ENCODE data around the gene FAM187B.
"Not testable (repeated sequence)": the region's sequence is repeated elsewhere in the genome, so short reads cannot be mapped to it uniquely, and the experiment has no call there.

The FAM187B gene

DNA sequence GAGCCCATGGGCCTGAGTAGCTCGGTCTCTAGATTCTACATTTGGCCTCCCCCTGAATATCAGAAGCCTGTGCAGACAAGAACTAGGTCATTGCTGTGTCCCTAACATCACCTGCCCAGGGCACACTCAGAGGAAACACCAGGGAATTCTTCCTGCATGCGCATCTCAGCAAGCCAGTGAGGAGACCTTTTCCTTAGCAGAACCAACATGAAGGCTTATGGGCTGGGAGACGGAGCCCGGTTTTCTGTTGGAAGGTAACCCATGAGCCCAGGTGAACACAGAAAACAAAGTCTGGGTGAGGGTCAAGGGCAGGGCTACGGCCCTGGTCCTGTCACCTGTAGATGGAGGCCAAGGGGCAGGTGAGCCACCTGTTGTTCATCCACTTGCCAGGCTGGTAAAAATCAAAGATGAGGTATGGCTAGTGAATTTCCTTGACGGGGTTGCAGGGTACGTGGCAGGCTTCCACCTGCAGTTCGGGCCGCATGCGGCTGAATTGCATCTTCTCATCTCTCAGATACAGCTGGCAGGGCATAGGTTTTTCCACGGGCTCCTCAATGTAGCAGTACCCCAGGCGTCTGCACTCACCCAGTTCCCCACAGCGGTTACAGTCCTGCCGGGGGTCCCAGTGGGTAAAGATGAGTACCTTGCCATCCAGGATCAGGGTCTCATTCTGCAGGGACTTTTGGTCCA is 3.6 kb upstream of the FAM187B start:
- no peak for DNase-seq

DNA sequence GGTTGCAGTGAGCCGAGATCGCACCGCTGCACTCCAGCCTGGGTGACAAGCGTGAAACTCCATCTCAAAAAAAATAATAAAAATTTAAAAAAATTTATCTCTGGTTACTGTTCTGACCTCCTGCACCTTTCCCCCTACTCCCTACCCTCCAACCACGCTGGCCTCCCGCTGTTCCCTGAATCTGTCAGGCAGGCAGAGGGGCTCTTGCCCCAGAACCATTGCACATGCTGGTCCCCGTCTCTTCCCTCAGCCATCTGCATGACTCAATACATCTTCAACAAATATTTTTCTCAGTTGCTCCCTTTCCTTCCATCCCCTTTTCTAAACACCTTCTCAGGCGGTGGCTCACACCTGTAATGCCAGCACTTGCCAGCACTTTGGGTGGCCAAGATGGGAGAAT is 1.1 kb upstream of the FAM187B start:
- DNase-seq: no peak

DNA sequence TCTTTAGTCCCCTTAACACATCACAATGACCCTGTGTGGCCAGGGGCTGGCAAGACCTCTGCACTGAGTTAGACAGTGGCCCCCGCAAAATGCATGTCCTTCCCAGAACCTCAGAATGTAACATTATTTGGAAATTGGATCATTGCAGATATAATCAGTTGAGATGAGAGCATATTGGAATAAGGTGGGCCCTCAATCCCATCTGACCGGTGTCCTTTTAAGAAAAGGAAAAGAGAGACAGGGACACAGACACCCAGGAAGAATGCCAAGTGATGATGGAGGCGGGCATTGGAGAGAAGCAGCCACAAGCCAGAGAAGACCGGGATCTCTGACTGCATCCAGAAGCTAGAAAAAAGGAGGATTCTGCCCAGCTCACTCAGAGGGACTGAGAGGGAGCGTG is 1.8 kb downstream of the FAM187B start:
- no peak for DNase-seq

DNA sequence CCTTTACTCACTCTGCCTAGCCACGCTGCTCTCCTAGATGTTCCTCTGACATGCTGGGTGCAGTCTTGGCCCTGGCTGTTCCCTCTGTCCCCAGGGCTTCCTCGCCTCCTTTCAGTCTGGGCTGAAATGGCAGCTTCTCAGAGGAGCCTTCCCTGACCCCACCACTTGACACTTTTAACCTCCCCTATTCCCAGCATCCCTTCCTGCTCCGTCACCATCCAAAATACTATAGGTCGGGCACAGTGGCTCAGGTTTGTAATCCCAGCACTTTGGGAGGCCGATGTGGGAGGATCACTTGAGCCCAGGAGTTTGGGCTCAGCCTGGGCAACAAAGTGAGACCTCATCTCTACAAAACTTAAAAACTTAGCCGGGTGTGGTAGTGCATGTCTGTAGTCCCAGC is 2.6 kb downstream of the FAM187B start:
- DNase-seq: no peak

DNA sequence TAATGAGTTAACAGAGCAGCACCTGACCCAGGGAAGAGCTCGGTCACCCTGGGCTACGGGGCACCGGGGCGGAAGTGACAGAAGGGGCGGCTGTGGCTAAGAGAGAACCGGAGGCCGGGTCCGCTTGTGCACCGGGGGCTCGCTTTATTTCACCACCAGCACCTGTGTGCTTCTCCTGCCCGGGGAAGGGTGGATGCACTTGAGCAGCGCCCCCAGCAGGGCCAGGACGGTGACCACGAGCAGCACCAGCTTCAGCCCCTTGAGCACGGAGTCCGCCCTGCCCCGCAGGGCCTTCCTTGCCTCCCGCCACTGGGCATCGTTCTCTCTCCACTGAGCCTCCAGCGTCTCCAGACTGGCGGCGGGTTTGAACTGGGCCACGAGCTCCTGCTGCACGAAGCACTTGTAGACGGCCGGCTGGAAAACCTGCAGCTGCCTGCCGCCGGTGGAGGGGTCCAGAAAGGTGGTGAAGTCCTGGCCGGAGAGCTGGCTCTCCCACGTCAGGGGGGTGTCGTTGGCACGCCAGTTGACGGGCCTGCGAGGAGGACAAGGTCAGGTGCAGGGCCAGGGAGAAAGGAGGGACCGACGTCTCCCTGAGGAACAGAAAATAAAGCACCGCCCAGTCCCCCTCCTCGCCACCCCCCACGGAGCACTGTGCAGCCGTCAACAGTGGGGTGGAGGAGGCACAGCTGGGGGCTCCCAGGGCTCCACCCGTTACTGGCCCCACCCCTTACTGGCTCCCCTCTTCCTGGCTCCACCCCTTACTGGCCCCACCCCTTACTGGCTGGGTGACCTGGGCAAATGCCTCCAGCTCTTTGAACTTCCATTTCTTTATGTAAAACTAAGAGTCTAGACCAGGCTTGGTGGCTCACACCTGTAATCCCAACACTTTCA is 3.6 kb downstream of the FAM187B start:
- no peak for DNase-seq

DNA sequence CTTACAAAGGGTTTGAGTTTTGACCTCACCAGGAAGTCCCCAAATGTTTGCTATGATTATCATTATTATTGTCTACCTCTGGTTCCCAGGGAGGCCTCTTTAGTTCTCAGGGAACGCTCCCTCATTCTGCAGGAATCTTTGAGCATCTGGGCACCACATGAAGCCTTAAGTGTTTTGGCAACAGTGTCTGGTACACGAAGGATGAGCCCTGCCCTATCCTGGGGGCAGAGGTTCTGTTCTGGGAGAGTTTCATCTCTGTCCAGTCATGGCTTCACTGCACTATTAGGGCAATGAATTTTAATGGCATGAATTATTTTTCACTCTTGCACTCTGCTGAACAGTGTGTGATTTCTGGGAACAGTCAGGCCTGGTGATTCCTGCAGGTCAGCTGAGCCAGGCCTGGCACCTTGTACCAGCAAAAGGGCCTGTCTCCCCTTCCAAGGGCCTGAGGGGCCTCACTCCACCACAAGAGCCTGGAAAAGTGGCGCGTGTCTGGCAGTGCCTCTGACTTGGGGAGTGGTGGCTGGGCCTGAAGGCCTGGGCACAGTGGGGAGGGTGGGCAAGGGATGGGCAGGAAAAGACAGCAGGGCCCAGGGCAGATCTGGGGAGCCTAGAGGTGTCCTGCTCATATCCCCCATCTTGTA is 4.6 kb downstream of the FAM187B start:
- DNase-seq: no peak

DNA sequence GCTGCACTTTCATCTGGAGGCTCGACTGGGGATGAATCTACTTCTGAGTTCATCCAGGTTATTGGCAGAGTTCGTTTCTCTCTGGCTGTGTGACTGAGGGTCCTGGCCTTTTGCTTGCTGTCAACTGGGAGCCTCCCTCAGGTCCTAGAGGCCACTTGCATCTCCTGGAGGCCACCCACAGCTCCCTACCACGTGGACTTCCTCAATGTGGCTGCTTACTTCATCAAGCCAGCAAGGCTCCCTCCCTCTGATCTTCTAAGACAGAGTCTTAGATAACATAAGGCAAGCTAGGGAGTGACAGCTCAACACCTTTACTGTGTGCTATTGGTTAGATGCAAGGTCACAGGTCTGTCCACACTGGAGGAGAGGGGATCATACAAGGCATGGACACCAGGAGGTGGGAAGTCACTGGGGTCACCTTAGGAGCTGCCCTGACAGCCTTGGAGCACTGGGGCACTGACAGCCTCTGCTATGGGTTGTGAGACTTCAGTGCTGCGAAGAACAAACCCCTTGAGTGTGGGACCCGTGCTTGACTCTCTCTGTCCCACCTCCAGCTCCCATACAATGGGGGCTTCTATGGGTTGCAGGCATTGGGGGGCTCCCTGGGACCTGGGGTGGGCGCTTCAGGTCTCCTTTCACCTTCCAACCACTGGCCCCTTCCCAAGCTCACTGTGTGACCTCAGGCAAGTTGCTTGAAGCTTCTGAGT is 5.3 kb downstream of the FAM187B start:
- DNase-seq: no peak

DNA sequence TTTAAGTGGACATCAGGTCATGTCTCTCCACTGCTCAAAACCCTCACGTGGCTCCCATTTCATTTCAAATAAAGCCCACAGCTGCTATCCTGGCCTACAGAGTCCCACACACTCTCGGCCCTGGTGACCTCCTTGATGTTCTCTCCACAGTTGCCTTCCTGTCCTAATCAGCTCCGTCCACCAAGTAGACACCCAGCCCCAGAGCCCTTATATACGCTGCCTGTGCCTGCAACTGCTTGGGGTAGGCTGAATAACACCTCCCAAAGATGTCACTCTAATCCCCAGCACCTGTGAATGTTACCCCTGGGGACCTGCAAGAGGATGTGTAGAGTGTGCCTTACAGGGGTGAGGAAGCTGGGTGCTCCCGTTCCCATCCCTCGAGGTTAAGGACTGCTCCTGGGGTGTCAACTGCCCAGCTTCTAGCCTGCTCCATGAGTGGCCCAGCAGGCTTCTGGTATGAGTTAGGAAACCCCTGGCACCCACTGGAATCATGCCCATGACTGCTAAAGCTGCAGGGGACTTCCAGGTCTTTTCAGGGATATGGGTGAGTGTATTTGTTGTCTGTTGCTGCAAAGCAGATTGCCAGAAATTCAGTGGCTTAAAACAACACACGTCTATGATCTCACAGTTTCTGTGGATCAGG is 6.0 kb downstream of the FAM187B start:
- no peak for DNase-seq

DNA sequence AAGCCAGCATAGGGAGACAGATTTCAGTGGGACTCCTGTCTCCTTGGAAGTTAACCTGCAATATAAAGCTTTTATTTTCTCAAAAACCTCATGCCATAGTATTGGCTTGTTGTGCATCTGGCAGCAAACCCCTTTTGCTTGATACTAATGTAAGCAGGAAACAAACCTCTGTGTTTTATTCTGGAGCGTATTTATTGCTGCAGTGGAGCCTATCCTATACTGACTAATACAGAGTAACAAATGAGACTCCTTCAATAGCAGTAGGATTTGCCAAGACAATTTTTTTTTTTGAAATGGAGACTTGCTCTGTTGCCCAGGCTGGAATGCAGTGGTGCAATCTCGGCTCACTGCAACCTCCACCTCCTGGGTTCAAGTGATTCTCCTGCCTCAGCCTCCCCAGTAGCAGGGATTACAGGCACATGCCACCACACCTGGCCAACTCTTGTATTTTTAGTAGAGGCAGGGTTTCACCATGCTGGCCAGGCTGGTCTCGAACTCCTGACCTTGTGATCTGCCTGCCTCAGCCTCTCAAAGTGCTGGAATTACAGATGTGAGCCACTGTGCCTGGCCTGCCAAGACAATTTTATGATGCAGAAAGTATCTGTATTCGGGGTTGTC is 7.5 kb downstream of the FAM187B start:
- not testable (repeated sequence) for DNase-seq

DNA sequence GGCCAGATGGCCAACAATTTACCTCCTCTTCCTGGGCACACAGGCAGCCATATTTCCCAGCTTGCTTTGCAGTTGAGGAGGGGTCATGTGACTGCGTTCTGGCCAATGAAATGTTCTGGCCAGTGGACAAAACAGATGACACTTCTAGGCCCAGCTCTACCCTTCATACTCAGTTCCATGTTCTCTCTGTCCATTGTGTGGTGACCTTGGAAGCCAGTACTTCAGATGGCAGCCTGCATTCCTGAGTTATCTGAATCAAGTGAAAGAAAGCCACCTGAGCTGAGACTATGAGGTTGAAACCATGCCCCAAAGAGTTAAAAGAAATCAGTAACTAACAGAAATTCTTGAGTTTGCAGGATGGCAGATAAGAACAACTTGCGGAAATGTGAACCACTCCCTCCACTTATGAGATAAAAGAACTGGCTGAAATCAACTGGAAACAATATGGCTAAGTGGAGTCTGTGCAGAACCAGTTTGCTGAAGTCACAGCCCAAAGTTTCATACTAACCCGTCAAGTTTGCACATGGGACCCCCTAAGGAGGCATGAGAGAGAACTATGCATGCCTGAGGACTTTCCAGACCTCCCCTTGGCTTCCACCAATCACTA is 8.1 kb downstream of the FAM187B start:
- no peak for DNase-seq

DNA sequence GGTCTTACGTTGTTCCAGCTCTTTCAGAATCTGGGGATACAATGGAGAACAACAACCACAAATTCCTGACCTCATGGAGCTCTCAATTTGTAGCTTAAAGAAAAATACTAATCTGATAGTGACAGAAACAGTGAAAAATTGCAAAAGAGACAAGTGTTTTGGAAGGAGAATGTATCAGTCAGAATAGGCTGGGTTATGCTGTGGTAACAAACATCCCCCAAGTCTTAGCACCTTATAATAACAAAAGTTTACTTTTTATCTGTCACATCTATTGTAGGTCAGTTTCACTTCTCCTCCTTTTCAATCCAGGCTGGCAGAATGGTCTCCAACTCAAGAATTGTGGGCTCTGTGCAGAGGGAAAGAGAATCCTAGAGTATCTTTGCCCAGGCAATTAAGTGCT is 9.5 kb downstream of the FAM187B start:
- no peak for DNase-seq

DNA sequence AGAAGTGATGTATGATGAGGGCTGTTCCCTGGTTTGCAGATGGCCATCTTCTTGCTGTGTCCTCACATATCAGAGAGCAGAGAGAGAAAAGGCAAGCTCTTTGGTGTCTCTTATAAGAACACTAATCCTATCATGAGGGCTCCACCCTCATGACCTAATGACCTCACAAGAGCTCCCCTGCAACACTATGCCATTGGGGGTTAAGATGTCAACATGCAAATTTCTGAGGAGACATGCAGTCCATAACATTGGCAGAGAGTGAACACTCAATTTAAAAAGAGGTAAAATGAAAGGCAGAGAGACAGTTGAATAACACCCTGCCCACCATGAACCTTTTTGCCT is 10.9 kb downstream of the FAM187B start:
- DNase-seq: no peak

DNA sequence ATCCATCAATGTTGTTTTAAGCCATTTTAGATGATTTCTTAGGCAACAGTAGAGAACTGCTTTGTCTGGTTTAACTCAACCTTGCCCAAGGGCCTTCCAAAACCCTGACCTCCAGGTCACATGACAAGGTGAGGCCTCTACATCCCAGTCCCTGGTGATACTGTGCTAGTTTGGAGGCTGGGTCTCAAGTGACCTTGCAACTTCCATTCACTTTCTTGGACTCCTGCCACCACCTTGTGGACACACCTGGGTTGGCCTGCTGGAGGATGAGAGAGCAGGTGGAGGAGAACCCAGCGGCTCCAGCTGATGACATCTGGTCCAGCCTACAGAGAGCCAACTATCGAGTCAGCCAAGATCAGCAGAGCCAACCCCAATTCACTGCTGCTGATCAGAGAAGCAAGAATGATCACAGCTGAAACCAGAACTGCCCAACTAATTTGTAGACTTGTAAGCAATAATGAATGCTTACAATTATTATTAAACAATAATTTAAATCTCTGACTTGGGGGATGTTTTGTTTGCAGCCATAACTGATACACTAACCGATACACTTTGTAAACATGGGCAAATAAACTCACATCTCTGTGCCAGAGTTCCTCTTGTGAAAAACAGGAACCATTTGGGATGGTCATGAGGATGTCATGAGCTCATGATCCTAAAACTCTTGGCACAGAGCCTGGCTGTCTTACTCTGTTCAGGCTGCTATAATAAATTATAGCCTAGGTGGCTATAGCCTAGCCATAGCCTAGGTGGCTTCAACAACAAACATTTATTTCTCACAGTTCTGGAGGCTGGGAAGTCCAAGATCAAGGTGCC is 11.5 kb downstream of the FAM187B start:
- peak; percentile 15 for DNase-seq

DNA sequence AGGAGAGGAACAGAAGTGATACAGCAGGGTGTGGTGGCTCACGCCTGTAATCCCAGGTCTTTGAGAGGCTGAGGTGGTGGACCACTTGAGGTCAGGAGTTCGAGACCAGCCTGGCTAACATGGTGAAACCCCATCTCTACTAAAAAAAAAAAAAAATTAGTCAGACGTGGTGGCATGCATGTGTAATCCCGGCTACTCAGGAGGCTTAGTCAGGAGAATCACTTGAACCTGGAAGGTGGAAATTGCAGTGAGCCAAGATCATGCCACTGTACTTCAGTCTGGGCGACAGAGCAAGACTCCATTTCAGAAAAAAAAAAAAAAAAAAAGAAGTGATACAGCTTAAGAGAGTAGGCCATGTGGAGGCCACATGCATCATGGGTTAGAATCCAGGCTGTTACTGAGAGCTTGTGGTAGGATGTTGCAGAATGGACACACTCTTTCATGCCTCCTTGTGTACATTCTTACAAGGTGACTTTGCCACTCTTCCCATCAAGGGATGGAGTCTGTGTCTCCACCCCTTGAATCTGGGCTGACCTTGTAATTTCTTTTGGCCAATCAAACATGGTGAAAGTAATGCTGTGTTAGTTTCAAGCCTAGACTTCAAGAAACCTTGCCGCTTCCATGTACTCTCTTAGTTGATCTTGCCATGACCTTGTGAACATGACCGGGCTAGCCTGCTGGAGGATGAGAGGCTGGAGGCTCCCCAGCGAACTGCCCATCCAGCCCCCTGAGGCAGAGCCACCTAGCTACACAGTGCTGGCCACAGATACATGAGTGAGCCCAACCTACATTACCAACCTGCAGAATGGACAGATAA is 12.3 kb downstream of the FAM187B start:
- no peak for DNase-seq

DNA sequence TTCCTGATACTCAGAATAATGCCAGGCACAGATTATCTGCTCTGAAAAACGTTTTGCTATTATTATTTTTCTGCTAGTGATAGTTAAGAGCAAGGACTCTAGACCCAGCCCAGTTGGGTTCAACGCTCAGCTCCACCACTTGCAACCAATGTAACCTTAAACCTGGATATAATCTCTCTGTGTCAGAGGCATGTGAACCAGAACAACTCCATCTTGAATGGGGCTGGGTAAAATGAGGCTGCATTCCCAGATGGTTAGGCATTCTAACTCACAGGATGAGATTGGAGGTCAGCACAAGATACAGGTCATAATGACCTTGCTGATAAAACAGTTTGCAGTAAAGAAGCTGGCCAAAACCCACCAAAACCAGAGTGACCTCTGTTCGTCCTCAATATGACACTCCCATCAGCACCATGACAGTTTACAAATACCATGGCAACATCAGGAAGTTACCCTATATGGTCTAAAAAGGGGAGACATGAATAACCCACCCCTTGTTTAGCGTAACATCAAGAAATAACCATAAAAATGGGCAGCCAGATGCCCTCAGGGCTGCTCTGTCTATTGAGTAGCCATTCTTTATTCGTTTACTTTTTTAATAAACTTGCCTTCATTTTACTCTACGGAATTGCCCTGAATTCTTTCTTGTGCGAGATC is 13.6 kb downstream of the FAM187B start:
- no peak for DNase-seq

DNA sequence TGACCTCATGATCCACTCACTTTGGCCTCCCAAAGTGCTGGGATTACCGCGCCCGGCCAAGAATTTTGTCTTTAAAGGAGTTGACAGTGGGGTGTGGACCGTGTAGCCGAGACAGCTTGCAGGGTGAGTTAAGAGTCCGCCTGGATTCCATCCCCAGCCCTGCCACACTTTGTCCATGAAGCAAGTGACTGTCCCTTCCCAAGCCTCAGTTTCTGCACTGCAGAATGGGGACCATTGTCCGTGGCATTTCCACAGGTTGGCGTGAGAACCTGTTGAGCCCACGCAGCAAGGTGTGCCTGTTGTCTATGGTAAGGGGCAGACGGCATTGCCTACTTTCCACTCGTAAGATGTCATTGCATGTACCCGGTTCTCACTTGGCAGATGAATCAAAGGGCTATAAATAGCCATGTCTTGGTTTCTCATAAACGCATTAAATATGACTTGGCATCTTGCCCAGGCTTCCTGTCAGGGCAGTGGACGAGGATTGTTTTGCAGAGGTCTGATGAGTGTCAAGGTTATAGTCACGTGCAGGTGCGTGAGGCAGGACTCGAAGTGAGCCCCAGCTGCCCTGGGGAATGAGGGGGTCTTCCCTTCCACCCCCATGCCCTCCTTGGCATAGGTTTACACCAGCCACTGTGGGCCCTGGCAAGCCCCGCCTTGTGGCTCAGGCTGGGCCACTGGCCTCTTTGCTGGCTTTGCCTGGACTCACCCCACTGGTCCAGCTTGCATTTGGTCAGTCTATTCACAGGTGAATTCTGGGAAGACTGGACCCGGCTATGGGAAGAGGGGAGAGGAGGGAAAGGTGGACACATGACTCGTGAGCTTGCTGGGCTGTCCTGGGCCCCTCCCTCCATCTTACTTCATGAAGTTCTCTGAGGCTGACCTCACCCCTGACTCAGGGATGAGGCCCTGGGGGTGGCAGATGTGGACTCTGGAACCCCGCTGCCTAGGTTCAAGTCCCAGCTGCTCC is 14.6 kb downstream of the FAM187B start:
- peak; percentile 92 for DNase-seq

DNA sequence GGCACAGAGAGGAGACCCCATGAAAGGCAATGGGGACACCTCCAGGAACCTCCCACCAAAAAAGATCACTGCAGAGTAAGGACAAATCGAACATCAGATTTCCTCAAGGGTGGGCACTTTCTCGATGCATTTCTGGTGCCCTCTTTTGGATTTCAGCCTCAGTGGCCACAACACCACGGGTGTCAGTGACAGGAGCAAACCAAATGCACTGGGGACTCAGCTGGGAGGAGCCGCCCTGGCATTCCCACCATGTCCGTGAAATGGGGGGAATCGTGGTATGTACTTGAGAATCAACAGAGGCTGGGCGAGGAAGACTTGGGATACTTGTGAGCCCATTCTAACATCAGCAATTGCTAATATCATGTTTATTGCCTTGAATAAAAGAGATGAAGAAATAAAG is 16.3 kb downstream of the FAM187B start:
- no peak for DNase-seq

DNA sequence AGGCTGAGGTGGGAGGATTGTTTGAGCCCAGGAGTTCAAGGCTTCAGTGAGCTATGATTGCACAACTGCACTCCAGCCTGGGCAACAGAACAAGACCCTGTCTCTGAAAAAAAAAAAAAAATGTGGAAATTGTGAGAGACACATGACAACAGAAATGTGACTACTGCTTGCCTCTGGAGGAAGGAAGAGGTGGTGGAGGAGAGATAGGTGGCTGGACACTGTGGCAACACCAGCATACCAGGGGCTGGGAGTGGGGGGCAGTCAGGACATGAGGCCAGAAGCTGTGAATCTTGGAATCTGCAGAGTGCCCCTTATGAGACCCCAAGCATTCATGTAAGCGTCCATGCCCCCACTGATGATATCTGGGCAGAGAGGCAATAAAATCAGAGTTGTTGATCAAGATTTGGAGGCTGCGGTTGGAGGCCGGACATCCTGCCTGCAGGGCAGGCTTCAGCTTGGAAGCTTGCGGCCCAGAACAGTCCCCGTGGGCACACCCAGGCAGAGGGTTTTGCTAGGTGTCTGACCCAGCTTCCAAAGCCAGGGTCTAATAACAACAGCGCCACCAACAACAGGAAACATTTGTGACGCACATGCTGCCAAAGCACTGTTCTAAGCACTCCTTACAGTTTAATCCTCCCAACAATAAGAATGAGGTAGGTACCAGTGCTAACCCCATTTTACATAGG is 16.9 kb downstream of the FAM187B start:
- DNase-seq: no peak
